GM12891 (cell line): ENCODE results near the gene MSH6.

Source experiments
- DNase-seq: peaks from one replicate; pipeline ENCODE4 v3.0.0; 2011; ENCODE audit warnings: low spot score; ENCODE audit not compliant: insufficient read length
- FAIRE-seq: peaks from 2 replicates; lab custom pipeline; 2011; peaks lifted over from hg19 to GRCh38; lab: Jason Lieb, UNC
- PAX5 ChIP-seq: IDR thresholded peaks from 2 replicates; pipeline ENCODE4 v1.6.1; 2011; ENCODE audit warnings: low read length, moderate library complexity, mild to moderate bottlenecking; ENCODE audit not compliant: insufficient read depth, severe bottlenecking
- POLR2A ChIP-seq: IDR thresholded peaks from 2 replicates; pipeline ENCODE4 v1.6.1; 2011; ENCODE audit warnings: low read depth, low read length, control low read depth
- POLR2AphosphoS5 ChIP-seq: IDR thresholded peaks from 2 replicates; pipeline ENCODE4 v1.6.1; 2011; ENCODE audit warnings: low read depth, low read length, control low read depth
- POU2F2 ChIP-seq: IDR thresholded peaks from 2 replicates; pipeline ENCODE4 v1.6.1; 2011; ENCODE audit warnings: low read depth, mild to moderate bottlenecking, control low read depth, low read length, moderate library complexity
- SPI1 ChIP-seq: IDR thresholded peaks from 2 replicates; pipeline ENCODE4 v1.6.1; 2011; ENCODE audit warnings: low read depth, low read length, control low read depth
- TAF1 ChIP-seq: IDR thresholded peaks from 2 replicates; pipeline ENCODE4 v1.6.1; 2011; ENCODE audit warnings: low read depth, low read length, control low read depth

Gene MSH6

DNA sequence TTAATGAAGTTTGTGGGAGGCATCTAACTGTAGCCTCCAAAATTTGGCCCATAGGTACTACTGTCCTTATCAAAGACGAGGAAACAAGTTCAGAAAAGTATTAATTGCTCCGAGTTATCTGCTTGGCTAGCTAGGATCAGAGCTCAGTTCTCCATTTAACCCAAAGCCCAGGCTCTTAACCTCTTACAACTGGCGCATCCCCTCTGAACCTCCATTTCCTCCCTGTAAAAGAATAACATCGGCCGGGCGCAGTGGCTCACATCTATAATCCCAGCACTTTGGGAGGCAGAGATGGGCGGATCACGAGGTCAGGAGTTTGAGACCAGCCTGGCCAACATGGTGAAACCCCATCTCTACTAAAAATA lies 3.5 kb upstream of the MSH6 start:
- no peak for FAIRE-seq
- no peak for DNase-seq
- TF ChIP-seq POU2F2 = no peak
- TF ChIP-seq TAF1 = no peak
- TF ChIP-seq PAX5 = no peak
- no peak for TF ChIP-seq POLR2A
- no peak for TF ChIP-seq SPI1
- no peak for TF ChIP-seq POLR2AphosphoS5

GRCh38 chr2:47782381-47782670 lies 619 bp upstream of the MSH6 start:
- FAIRE-seq (no peak), DNase-seq (no peak)
- TF ChIP-seq PAX5 = no peak
- TF ChIP-seq TAF1 = no peak
- TF ChIP-seq POLR2AphosphoS5 = no peak
- TF ChIP-seq POU2F2 = no peak
- TF ChIP-seq SPI1 = no peak
- no peak for TF ChIP-seq POLR2A

- no peak for TF ChIP-seq POLR2A
- no peak for TF ChIP-seq POU2F2
- TF ChIP-seq POLR2AphosphoS5 = no peak
- TF ChIP-seq SPI1 = no peak
- no peak for TF ChIP-seq TAF1
- TF ChIP-seq PAX5 = no peak
- DNase-seq = peak; percentile 64
- FAIRE-seq = no peak
These were observed 774 bp downstream of the MSH6 start for GRCh38 chr2:47783486-47784351.

GRCh38 chr2:47784352-47784851 lies 1.5 kb downstream of the MSH6 start:
- FAIRE-seq (no peak), DNase-seq (no peak)
- no peak for TF ChIP-seq SPI1
- no peak for TF ChIP-seq PAX5
- no peak for TF ChIP-seq POLR2A
- TF ChIP-seq TAF1 = no peak
- TF ChIP-seq POU2F2 = no peak
- no peak for TF ChIP-seq POLR2AphosphoS5

GRCh38 chr2:47785986-47786385 lies 3.0 kb downstream of the MSH6 start:
- DNase-seq (no peak), FAIRE-seq (no peak)
- TF ChIP-seq POLR2A = no peak
- no peak for TF ChIP-seq POU2F2
- TF ChIP-seq POLR2AphosphoS5 = no peak
- no peak for TF ChIP-seq SPI1

- FAIRE-seq = no peak
- no peak for DNase-seq
- TF ChIP-seq SPI1 = no peak
- TF ChIP-seq PAX5 = no peak
- no peak for TF ChIP-seq POU2F2
- no peak for TF ChIP-seq POLR2AphosphoS5
- no peak for TF ChIP-seq TAF1
- TF ChIP-seq POLR2A = no peak
These were observed 13.2 kb downstream of the MSH6 start for GRCh38 chr2:47796090-47796697.

DNA sequence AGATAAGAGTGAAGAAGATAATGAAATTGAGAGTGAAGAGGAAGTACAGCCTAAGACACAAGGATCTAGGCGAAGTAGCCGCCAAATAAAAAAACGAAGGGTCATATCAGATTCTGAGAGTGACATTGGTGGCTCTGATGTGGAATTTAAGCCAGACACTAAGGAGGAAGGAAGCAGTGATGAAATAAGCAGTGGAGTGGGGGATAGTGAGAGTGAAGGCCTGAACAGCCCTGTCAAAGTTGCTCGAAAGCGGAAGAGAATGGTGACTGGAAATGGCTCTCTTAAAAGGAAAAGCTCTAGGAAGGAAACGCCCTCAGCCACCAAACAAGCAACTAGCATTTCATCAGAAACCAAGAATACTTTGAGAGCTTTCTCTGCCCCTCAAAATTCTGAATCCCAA lies 15.7 kb downstream of the MSH6 start:
- FAIRE-seq = no peak
- no peak for DNase-seq
- no peak for TF ChIP-seq POU2F2
- TF ChIP-seq TAF1 = no peak
- TF ChIP-seq PAX5 = no peak
- no peak for TF ChIP-seq SPI1
- TF ChIP-seq POLR2AphosphoS5 = no peak
- TF ChIP-seq POLR2A = no peak

DNA sequence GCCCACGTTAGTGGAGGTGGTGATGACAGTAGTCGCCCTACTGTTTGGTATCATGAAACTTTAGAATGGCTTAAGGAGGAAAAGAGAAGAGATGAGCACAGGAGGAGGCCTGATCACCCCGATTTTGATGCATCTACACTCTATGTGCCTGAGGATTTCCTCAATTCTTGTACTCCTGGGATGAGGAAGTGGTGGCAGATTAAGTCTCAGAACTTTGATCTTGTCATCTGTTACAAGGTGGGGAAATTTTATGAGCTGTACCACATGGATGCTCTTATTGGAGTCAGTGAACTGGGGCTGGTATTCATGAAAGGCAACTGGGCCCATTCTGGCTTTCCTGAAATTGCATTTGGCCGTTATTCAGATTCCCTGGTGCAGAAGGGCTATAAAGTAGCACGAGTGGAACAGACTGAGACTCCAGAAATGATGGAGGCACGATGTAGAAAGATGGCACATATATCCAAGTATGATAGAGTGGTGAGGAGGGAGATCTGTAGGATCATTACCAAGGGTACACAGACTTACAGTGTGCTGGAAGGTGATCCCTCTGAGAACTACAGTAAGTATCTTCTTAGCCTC lies 16.2 kb downstream of the MSH6 start:
- no peak for TF ChIP-seq SPI1
- TF ChIP-seq POLR2AphosphoS5 = no peak
- TF ChIP-seq TAF1 = no peak
- no peak for TF ChIP-seq POU2F2
- TF ChIP-seq PAX5 = no peak
- TF ChIP-seq POLR2A = no peak
- no peak for DNase-seq
- FAIRE-seq = no peak

- TF ChIP-seq POU2F2 (no peak), SPI1 (no peak), POLR2AphosphoS5 (0 out of 2 replicates have a peak, but pooled peaks have one; percentile 12)
- no peak for DNase-seq
- FAIRE-seq = no peak
These were observed 18.2 kb downstream of the MSH6 start for GRCh38 chr2:47801118-47801517.
